WTC11 (cell line): ENCODE results near the gene PNP. TPM values are rescaled to one million over a fixed set of nuclear protein-coding genes. Genes with fewer than 3 reads are reported as not detected.

ENCODE experiments used
- ATAC-seq: fragments of 200-7000 bp; cut with Tn5 transposase; 2 replicates; pipeline ENCODE4 v1.10.0; 2021; ENCODE audit warnings: mild to moderate bottlenecking, moderate library complexity
- Bru-seq: library from RNA; stranded (reverse); fragments of 400-500 nt; gene quantifications from one replicate; lab custom pipeline; 2021; lab: Mats Ljungman, UMichigan
- CTCF ChIA-PET: fragments of 300-600 bp; sonication (Branson Sonifier 250); formaldehyde crosslinking; loops from one replicate; lab custom pipeline; 2021; ENCODE audit warnings: antibody characterized with exemption; lab: Charles Lee
- POLR2A ChIA-PET: fragments of 350-600 bp; sonication (Branson Sonifier 250); formaldehyde crosslinking; loops from one replicate; lab custom pipeline; 2021; ENCODE audit warnings: antibody characterized with exemption; lab: Charles Lee
- DNase-seq: peaks from one replicate; pipeline ENCODE4 v3.0.0; 2021; ENCODE audit warnings: low spot score
- H3K27ac Mint-ChIP-seq: 2 replicates; pipeline ENCODE4 v1.8.0; 2021; ENCODE audit warnings: mixed read lengths
- H3K27me3 Mint-ChIP-seq: 2 replicates; pipeline ENCODE4 v1.8.0; 2021; ENCODE audit warnings: low read depth, mild to moderate bottlenecking, moderate library complexity, mixed read lengths
- H3K36me3 Mint-ChIP-seq: 2 replicates; pipeline ENCODE4 v1.8.0; 2021; ENCODE audit warnings: mixed read lengths
- H3K4me1 Mint-ChIP-seq: 2 replicates; pipeline ENCODE4 v1.8.0; 2022; ENCODE audit warnings: mixed read lengths
- H3K4me3 Mint-ChIP-seq: 2 replicates; pipeline ENCODE4 v1.8.0; 2021; ENCODE audit warnings: mild to moderate bottlenecking, moderate library complexity, mixed read lengths
- H3K9me3 Mint-ChIP-seq: 2 replicates; pipeline ENCODE4 v1.8.0; 2021; ENCODE audit warnings: mixed read lengths
- ATF1 ChIP-seq: sonication (generic); formaldehyde crosslinking; IDR thresholded peaks from 2 replicates; pipeline ENCODE4 v1.8.1; 2023; ENCODE audit warnings: mild to moderate bottlenecking, moderate library complexity, missing genetic modification reagents
- E2F5 ChIP-seq: sonication (generic); formaldehyde crosslinking; IDR thresholded peaks from 2 replicates; pipeline ENCODE4 v1.8.1; 2022; ENCODE audit warnings: mild to moderate bottlenecking, moderate library complexity, missing genetic modification reagents
- ETV6 ChIP-seq: sonication (generic); formaldehyde crosslinking; IDR thresholded peaks from 2 replicates; pipeline ENCODE4 v1.8.1; 2022; ENCODE audit warnings: mild to moderate bottlenecking, missing genetic modification reagents
- FOXK1 ChIP-seq: sonication (generic); formaldehyde crosslinking; IDR thresholded peaks from 2 replicates; pipeline ENCODE4 v1.8.0; 2022; ENCODE audit warnings: mild to moderate bottlenecking, moderate library complexity, missing genetic modification reagents
- FOXP4 ChIP-seq: sonication (generic); formaldehyde crosslinking; IDR thresholded peaks from 2 replicates; pipeline ENCODE4 v1.8.0; 2022; ENCODE audit warnings: mild to moderate bottlenecking, missing genetic modification reagents
- GABPB1 ChIP-seq: sonication (generic); formaldehyde crosslinking; IDR thresholded peaks from 2 replicates; pipeline ENCODE4 v1.8.1; 2023; ENCODE audit warnings: mild to moderate bottlenecking, missing genetic modification reagents
- HMGXB4 ChIP-seq: sonication (generic); formaldehyde crosslinking; IDR thresholded peaks from 2 replicates; pipeline ENCODE4 v1.8.1; 2023; ENCODE audit warnings: mild to moderate bottlenecking, moderate library complexity, missing genetic modification reagents
- KAT7 ChIP-seq: sonication (generic); formaldehyde crosslinking; IDR thresholded peaks from 2 replicates; pipeline ENCODE4 v1.8.1; 2023; ENCODE audit warnings: missing genetic modification reagents, mild to moderate bottlenecking, borderline replicate concordance
- MAX ChIP-seq: sonication (generic); formaldehyde crosslinking; IDR thresholded peaks from 2 replicates; pipeline ENCODE4 v1.8.0; 2022; ENCODE audit warnings: mild to moderate bottlenecking, missing genetic modification reagents
- TEAD1 ChIP-seq: sonication (generic); formaldehyde crosslinking; IDR thresholded peaks from 2 replicates; pipeline ENCODE4 v1.8.0; 2022; ENCODE audit warnings: mild to moderate bottlenecking, missing genetic modification reagents
- ZNF121 ChIP-seq: sonication (generic); formaldehyde crosslinking; IDR thresholded peaks from 2 replicates; pipeline ENCODE4 v1.8.0; 2023; ENCODE audit warnings: missing genetic modification reagents
- ZNF317 ChIP-seq: sonication (generic); formaldehyde crosslinking; IDR thresholded peaks from 2 replicates; pipeline ENCODE4 v1.8.1; 2023; ENCODE audit warnings: low read depth, mild to moderate bottlenecking, moderate library complexity, missing genetic modification reagents, borderline replicate concordance
- long read RNA-seq, 3 experiments: library from RNA in 1 of 3; library from capped mRNA in 1 of 3; library from polyadenylated mRNA in 1 of 3; unstranded in 2 of 3; stranded (forward) in 1 of 3; transcript quantifications; one replicate each; pipeline ENCODE4 v2.0.0, GENCODE V29; 2021
- total RNA-seq: library from RNA; stranded (reverse); gene quantifications from 3 replicates; pipeline ENCODE4 v1.2.3, GENCODE V29; 2021
- TF ChIP-seq, protein P1 (sequence below): sonication (generic); formaldehyde crosslinking; IDR thresholded peaks from 2 replicates; pipeline ENCODE4 v1.8.1; 2022; ENCODE audit warnings: low read depth, mild to moderate bottlenecking, moderate library complexity, missing genetic modification reagents, borderline replicate concordance
- TF ChIP-seq, protein P2 (sequence below): sonication (generic); formaldehyde crosslinking; IDR thresholded peaks from 2 replicates; pipeline ENCODE4 v1.8.1; 2023; ENCODE audit warnings: mild to moderate bottlenecking, missing genetic modification reagents
- TF ChIP-seq, protein P3 (sequence below): sonication (generic); formaldehyde crosslinking; IDR thresholded peaks from 2 replicates; pipeline ENCODE4 v1.8.0; 2022; ENCODE audit warnings: mild to moderate bottlenecking, missing genetic modification reagents
- TF ChIP-seq, protein P4 (sequence below): fragments of 250-450 bp; sonication (Bioruptor Pico); conservative IDR thresholded peaks from 2 replicates; pipeline ENCODE4 v1.9.0; 2021; ENCODE audit warnings: mild to moderate bottlenecking
- TF ChIP-seq, protein P5 (sequence below): sonication (generic); formaldehyde crosslinking; IDR thresholded peaks from 2 replicates; pipeline ENCODE4 v1.8.1; 2022; ENCODE audit warnings: mild to moderate bottlenecking, missing genetic modification reagents, moderate library complexity, borderline replicate concordance

The PNP gene
- total RNA-seq (72.7 to 95.8 TPM (median 75.0 TPM) in 3 replicates), Bru-seq, nascent RNA (percentile 93 among the genes with signal in this experiment)
- long read RNA-seq, experiment 1, transcript PNP-201 (6 exons, 1,509 nt) = major isoform, 69 of 95 reads
- long read RNA-seq, experiment 1, partial matches to known transcripts = 17 of 95 reads
- long read RNA-seq, experiment 1, other reads (novel, unspliced or antisense) = 5 of 95 reads
- long read RNA-seq, experiment 2, transcript PNP-201 (6 exons, 1,509 nt) = major isoform, 84 of 103 reads
- long read RNA-seq, experiment 2, partial matches to known transcripts = 11 of 103 reads
- long read RNA-seq, experiment 2, other reads (novel, unspliced or antisense) = 4 of 103 reads
- long read RNA-seq, experiment 3, transcript PNP-201 (6 exons, 1,509 nt) = major isoform, 425 of 434 reads
- long read RNA-seq, experiment 3, partial matches to known transcripts = 6 of 434 reads
- long read RNA-seq, experiment 3, other reads (novel, unspliced or antisense) = 3 of 434 reads

- Mint-ChIP-seq H3K4me3 (peak within 1 kb of the TSS; percentile 99), H3K27me3 (peaks cover 6% of the 10 kb centered on the region), H3K4me1 (peaks cover 19% of the 10 kb centered on the region), H3K27ac (peak within 1 kb of the TSS; percentile 98), H3K36me3 (peaks cover 26% of the 10 kb centered on the region), H3K9me3 (no peaks in the 10 kb centered on the region)
- DNase-seq = peak; percentile 92
- CTCF ChIA-PET = interaction anchor here (0.8 to 2.5 kb wide), 7 partner anchors 8 to 144 kb away, joined by 3 to 10 read pairs (median 4); partner anchors contain the start of gene PIP4P1
- peak; percentile 98 for ATAC-seq
- POLR2A ChIA-PET = interaction anchor here (1.0 to 2.4 kb wide), 5 partner anchors 8 to 140 kb away, joined by 3 to 19 read pairs (median 6); partner anchors contain the start of genes APEX1, OSGEP, PARP2 and PIP4P1
- TF ChIP-seq ETV6 (CRISPR knock-in tag) = peak; percentile 86
- TF ChIP-seq, protein P1, sequence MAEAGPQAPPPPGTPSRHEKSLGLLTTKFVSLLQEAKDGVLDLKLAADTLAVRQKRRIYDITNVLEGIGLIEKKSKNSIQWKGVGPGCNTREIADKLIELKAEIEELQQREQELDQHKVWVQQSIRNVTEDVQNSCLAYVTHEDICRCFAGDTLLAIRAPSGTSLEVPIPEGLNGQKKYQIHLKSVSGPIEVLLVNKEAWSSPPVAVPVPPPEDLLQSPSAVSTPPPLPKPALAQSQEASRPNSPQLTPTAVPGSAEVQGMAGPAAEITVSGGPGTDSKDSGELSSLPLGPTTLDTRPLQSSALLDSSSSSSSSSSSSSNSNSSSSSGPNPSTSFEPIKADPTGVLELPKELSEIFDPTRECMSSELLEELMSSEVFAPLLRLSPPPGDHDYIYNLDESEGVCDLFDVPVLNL (CRISPR knock-in tag) = peak; percentile 48; the same call in 1 of the 2 replicates
- TF ChIP-seq FOXK1 = 0 out of 2 replicates have a peak, but pooled peaks have one; percentile 48
- 0 out of 2 replicates have a peak, but pooled peaks have one; percentile 93 for TF ChIP-seq KAT7 (CRISPR knock-in tag)
- TF ChIP-seq, protein P2, sequence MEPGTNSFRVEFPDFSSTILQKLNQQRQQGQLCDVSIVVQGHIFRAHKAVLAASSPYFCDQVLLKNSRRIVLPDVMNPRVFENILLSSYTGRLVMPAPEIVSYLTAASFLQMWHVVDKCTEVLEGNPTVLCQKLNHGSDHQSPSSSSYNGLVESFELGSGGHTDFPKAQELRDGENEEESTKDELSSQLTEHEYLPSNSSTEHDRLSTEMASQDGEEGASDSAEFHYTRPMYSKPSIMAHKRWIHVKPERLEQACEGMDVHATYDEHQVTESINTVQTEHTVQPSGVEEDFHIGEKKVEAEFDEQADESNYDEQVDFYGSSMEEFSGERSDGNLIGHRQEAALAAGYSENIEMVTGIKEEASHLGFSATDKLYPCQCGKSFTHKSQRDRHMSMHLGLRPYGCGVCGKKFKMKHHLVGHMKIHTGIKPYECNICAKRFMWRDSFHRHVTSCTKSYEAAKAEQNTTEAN (CRISPR knock-in tag) = peak; percentile 87; the same call in 1 of the 2 replicates
- TF ChIP-seq, protein P3, sequence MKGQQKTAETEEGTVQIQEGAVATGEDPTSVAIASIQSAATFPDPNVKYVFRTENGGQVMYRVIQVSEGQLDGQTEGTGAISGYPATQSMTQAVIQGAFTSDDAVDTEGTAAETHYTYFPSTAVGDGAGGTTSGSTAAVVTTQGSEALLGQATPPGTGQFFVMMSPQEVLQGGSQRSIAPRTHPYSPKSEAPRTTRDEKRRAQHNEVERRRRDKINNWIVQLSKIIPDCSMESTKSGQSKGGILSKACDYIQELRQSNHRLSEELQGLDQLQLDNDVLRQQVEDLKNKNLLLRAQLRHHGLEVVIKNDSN = peak; percentile 20; the same call in 1 of the 2 replicates
- TF ChIP-seq TEAD1 (CRISPR knock-in tag) = peak; percentile 82; the same call in 1 of the 2 replicates
- no peak for TF ChIP-seq ATF1 (CRISPR knock-in tag)
- 0 out of 2 replicates have a peak, but pooled peaks have one; percentile 42 for TF ChIP-seq ZNF317 (CRISPR knock-in tag)
- peak; percentile 67; the same call in 1 of the 2 replicates for TF ChIP-seq GABPB1 (CRISPR knock-in tag)
- TF ChIP-seq HMGXB4 (CRISPR knock-in tag) = peak; percentile 48; the same call in 1 of the 2 replicates
- TF ChIP-seq ZNF121 = 0 out of 2 replicates have a peak, but pooled peaks have one; percentile 28
- TF ChIP-seq, protein P4, sequence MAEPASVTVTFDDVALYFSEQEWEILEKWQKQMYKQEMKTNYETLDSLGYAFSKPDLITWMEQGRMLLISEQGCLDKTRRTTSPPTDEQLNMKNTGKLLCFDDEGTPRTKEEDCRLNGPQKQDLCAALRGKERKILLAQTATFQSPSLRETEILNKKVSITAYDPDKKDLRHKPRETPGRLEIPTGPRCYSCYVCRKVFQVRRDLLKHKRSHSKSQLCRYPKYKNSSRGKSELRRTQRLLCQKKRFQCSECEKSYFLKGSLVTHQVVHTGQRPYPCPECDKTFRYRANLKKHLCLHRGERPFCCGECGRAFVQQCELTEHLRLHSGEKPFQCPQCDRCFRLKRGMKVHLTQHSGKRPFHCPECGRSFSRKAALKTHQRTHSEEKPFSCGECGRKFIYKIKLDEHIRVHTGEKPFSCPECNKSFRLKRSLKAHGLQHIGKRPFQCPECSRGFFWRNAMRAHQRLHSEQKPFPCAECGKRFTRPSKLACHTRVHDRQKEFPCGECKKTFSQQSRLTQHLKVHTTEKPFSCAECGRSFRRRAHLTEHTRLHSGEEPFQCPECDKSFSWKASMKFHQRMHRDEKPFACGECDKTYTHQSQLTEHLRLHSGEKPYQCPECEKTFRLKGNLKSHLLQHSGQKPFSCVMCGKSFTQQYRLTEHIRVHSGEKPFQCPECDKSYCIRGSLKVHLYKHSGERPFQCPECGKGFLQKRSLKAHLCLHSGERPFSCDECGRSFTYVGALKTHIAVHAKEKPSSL (CRISPR knock-in tag) = no peak
- TF ChIP-seq FOXP4 = peak; percentile 70; the same call in 1 of the 2 replicates
- TF ChIP-seq MAX (CRISPR knock-in tag) = peak; percentile 53; the same call in 1 of the 2 replicates
- TF ChIP-seq E2F5 (CRISPR knock-in tag) = no peak
- TF ChIP-seq, protein P5, sequence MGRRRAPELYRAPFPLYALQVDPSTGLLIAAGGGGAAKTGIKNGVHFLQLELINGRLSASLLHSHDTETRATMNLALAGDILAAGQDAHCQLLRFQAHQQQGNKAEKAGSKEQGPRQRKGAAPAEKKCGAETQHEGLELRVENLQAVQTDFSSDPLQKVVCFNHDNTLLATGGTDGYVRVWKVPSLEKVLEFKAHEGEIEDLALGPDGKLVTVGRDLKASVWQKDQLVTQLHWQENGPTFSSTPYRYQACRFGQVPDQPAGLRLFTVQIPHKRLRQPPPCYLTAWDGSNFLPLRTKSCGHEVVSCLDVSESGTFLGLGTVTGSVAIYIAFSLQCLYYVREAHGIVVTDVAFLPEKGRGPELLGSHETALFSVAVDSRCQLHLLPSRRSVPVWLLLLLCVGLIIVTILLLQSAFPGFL (CRISPR knock-in tag) = peak; percentile 74; the same call in 1 of the 2 replicates
These were observed at the start of gene PNP for GRCh38 chr14:20469242-20469889. PNP (plus strand) TSS chr14:20469406; CDS start chr14:20469525, 119 bp downstream.
